Measurements from ENCODE around the gene HCST.

HCST gene

GRCh38 chr19:35931874-35932202, 29.5 kb downstream of the HCST start:
- DNase-seq (ENCODE audit: low read depth, low spot score): no peak
- Histone ChIP-seq H3K9ac (ENCODE audit: insufficient read length) (no peak overlapping the region), H3K27ac (no peak overlapping the region), H3K9me3 (ENCODE audit: low read depth, low read length) (no peaks in the 10 kb centered on the region), H3K36me3 (ENCODE audit: insufficient read depth, low read length) (no peaks in the 10 kb centered on the region), H3K4me3 (peak overlapping the region; percentile 63)
- TF ChIP-seq POLR2AphosphoS5 (IDR thresholded peaks at IDR 0.05; ENCODE audit: borderline replicate concordance, low read depth, low read length) (no peak), EZH2 (IDR thresholded peaks at IDR 0.05) (no peak), FOXP2 (optimal IDR thresholded peaks at IDR 0.05; ENCODE audit: control extremely low read depth, extremely low read length, insufficient read depth) (no peak)

GRCh38 chr19:35932291-35932936, 30.1 kb downstream of the HCST start:
- Histone ChIP-seq H3K4me3 (no peak overlapping the region), H3K36me3 (ENCODE audit: insufficient read depth, low read length) (no peaks in the 10 kb centered on the region), H3K9ac (ENCODE audit: insufficient read length) (no peak overlapping the region), H3K27ac (no peak overlapping the region), H3K9me3 (ENCODE audit: low read depth, low read length) (no peaks in the 10 kb centered on the region)
- no peak for DNase-seq (ENCODE audit: low read depth, low spot score)
- no peak for TF ChIP-seq EZH2 (IDR thresholded peaks at IDR 0.05)
- TF ChIP-seq FOXP2 (optimal IDR thresholded peaks at IDR 0.05; ENCODE audit: control extremely low read depth, extremely low read length, insufficient read depth): no peak
- no peak for TF ChIP-seq POLR2AphosphoS5 (IDR thresholded peaks at IDR 0.05; ENCODE audit: borderline replicate concordance, low read depth, low read length)

- no peak within 1 kb of the TSS for H3K27ac ChIP-seq
- peak within 1 kb of the TSS; percentile 86 for H3K9ac ChIP-seq (ENCODE audit: insufficient read length)
- H3K9me3 ChIP-seq (ENCODE audit: low read depth, low read length): no peaks in the 10 kb centered on the region
- peak within 1 kb of the TSS; percentile 93 for H3K4me3 ChIP-seq
- no peak for TF ChIP-seq POLR2AphosphoS5 (IDR thresholded peaks at IDR 0.05; ENCODE audit: borderline replicate concordance, low read depth, low read length)
- TF ChIP-seq EZH2 (IDR thresholded peaks at IDR 0.05): no peak
- no peak for TF ChIP-seq FOXP2 (optimal IDR thresholded peaks at IDR 0.05; ENCODE audit: control extremely low read depth, extremely low read length, insufficient read depth)
- DNase-seq (ENCODE audit: low read depth, low spot score): no peak
- H3K36me3 ChIP-seq (ENCODE audit: insufficient read depth, low read length): no peaks in the 10 kb centered on the region
Measured at GRCh38 chr19:35935911-35936737, 33.8 kb downstream of the HCST start, which contains the start of gene LRFN3. TSS of gene LRFN3 (plus strand) at chr19:35936374. CDS start at chr19:35939426, 3,052 bp downstream.

GRCh38 chr19:35936738-35937268, 34.5 kb downstream of the HCST start:
- Histone ChIP-seq H3K9me3 (ENCODE audit: low read depth, low read length) (no peaks in the 10 kb centered on the region), H3K9ac (ENCODE audit: insufficient read length) (peak overlapping the region; percentile 86), H3K4me3 (peak overlapping the region; percentile 93), H3K27ac (no peak overlapping the region), H3K36me3 (ENCODE audit: insufficient read depth, low read length) (no peaks in the 10 kb centered on the region)
- TF ChIP-seq FOXP2 (optimal IDR thresholded peaks at IDR 0.05; ENCODE audit: control extremely low read depth, extremely low read length, insufficient read depth) (no peak), POLR2AphosphoS5 (IDR thresholded peaks at IDR 0.05; ENCODE audit: borderline replicate concordance, low read depth, low read length) (no peak), EZH2 (IDR thresholded peaks at IDR 0.05) (no peak)
- DNase-seq (ENCODE audit: low read depth, low spot score): no peak

- Histone ChIP-seq H3K27ac (no peak overlapping the region), H3K9me3 (ENCODE audit: low read depth, low read length) (no peaks in the 10 kb centered on the region), H3K4me3 (peak overlapping the region; percentile 93), H3K9ac (ENCODE audit: insufficient read length) (peak overlapping the region; percentile 86), H3K36me3 (ENCODE audit: insufficient read depth, low read length) (no peaks in the 10 kb centered on the region)
- TF ChIP-seq POLR2AphosphoS5 (IDR thresholded peaks at IDR 0.05; ENCODE audit: borderline replicate concordance, low read depth, low read length): no peak
- no peak for TF ChIP-seq FOXP2 (optimal IDR thresholded peaks at IDR 0.05; ENCODE audit: control extremely low read depth, extremely low read length, insufficient read depth)
- no peak for TF ChIP-seq EZH2 (IDR thresholded peaks at IDR 0.05)
- DNase-seq (ENCODE audit: low read depth, low spot score): no peak
Measured at GRCh38 chr19:35937345-35938281, 35.3 kb downstream of the HCST start.

- TF ChIP-seq POLR2AphosphoS5 (IDR thresholded peaks at IDR 0.05; ENCODE audit: borderline replicate concordance, low read depth, low read length) (no peak), FOXP2 (optimal IDR thresholded peaks at IDR 0.05; ENCODE audit: control extremely low read depth, extremely low read length, insufficient read depth) (no peak), EZH2 (IDR thresholded peaks at IDR 0.05) (no peak)
- Histone ChIP-seq H3K4me3 (peak overlapping the region; percentile 93), H3K9me3 (ENCODE audit: low read depth, low read length) (no peaks in the 10 kb centered on the region), H3K9ac (ENCODE audit: insufficient read length) (no peak overlapping the region), H3K27ac (no peak overlapping the region), H3K36me3 (ENCODE audit: insufficient read depth, low read length) (no peaks in the 10 kb centered on the region)
- no peak for DNase-seq (ENCODE audit: low read depth, low spot score)
Measured at GRCh38 chr19:35938282-35939224, 36.2 kb downstream of the HCST start.
